ENCODE measurements around the gene HCN2.

- TF ChIP-seq CTCF (IDR thresholded peaks at IDR 0.05; ENCODE audit: low read length) (no peak), EZH2 (IDR thresholded peaks at IDR 0.05; ENCODE audit: borderline replicate concordance, low read length) (no peak)
These were observed 1.0 kb downstream of the HCN2 start for GRCh38 chr19:590750-591098.

Measured in OCI-LY1 (cell line).